GM12892 (cell line): Measurements from ENCODE around the gene GLCCI1.

ENCODE experiments used
- DNase-seq: peaks from one replicate; pipeline ENCODE4 v3.0.0; 2011; ENCODE audit not compliant: insufficient read length
- FAIRE-seq: peaks from 2 replicates; lab custom pipeline; 2011; peaks lifted over from hg19 to GRCh38; lab: Jason Lieb, UNC
- POLR2A ChIP-seq: IDR thresholded peaks from 2 replicates; pipeline ENCODE4 v1.6.1; 2011; ENCODE audit warnings: low read depth, low read length, control low read depth
- POLR2AphosphoS5 ChIP-seq: IDR thresholded peaks from 2 replicates; pipeline ENCODE4 v1.6.1; 2011; ENCODE audit warnings: low read depth, low read length, control low read depth
- TAF1 ChIP-seq: IDR thresholded peaks from 2 replicates; pipeline ENCODE4 v1.6.1; 2011; ENCODE audit warnings: low read depth, mild to moderate bottlenecking, control low read depth, low read length, borderline replicate concordance

GLCCI1 gene

GRCh38 chr7:8065356-8065813 is 96.8 kb downstream of the GLCCI1 start:
- no peak for DNase-seq
- TF ChIP-seq TAF1 (no peak), POLR2A (no peak), POLR2AphosphoS5 (no peak)
- no peak for FAIRE-seq

GRCh38 chr7:8068892-8069686 is 100.5 kb downstream of the GLCCI1 start:
- DNase-seq (no peak), FAIRE-seq (peak; percentile 30)
- TF ChIP-seq POLR2AphosphoS5 (no peak), TAF1 (no peak), POLR2A (no peak)

- FAIRE-seq (no peak), DNase-seq (no peak)
- TF ChIP-seq TAF1 (no peak), POLR2A (no peak), POLR2AphosphoS5 (no peak)
Measured at GRCh38 chr7:8070451-8071180, 102.0 kb downstream of the GLCCI1 start.

GRCh38 chr7:8078418-8078817 is 109.8 kb downstream of the GLCCI1 start:
- TF ChIP-seq POLR2A (no peak), POLR2AphosphoS5 (no peak), TAF1 (no peak)
- FAIRE-seq (no peak), DNase-seq (no peak)

GRCh38 chr7:8082762-8083161 is 114.2 kb downstream of the GLCCI1 start:
- DNase-seq (no peak), FAIRE-seq (no peak)
- TF ChIP-seq TAF1 (no peak), POLR2A (no peak)

GRCh38 chr7:8084836-8085235 is 116.2 kb downstream of the GLCCI1 start:
- FAIRE-seq (no peak), DNase-seq (no peak)
- TF ChIP-seq TAF1 (no peak), POLR2AphosphoS5 (no peak), POLR2A (no peak)

- no peak for TF ChIP-seq POLR2A
- no peak for TF ChIP-seq POLR2AphosphoS5
- TF ChIP-seq TAF1, result no peak
- DNase-seq (no peak), FAIRE-seq (no peak)
Measured at GRCh38 chr7:8085420-8085819, 116.8 kb downstream of the GLCCI1 start.

GRCh38 chr7:8086239-8086638 is 117.6 kb downstream of the GLCCI1 start:
- no peak for TF ChIP-seq TAF1
- no peak for TF ChIP-seq POLR2A
- no peak for TF ChIP-seq POLR2AphosphoS5
- DNase-seq (no peak), FAIRE-seq (no peak)

GRCh38 chr7:8089036-8089780 is 120.6 kb downstream of the GLCCI1 start:
- no peak for DNase-seq
- TF ChIP-seq TAF1 (no peak), POLR2A (no peak), POLR2AphosphoS5 (no peak)
- peak; percentile 50 for FAIRE-seq

- DNase-seq (no peak), FAIRE-seq (no peak)
- TF ChIP-seq POLR2AphosphoS5, result no peak
Measured at GRCh38 chr7:8092140-8092539, 123.5 kb downstream of the GLCCI1 start.
